Measurements from ENCODE around the gene ENTPD8. TPM values are rescaled to one million over a fixed set of nuclear protein-coding genes. Genes with fewer than 3 reads are reported as not detected.

Gene ENTPD8
- polyA plus RNA-seq, 2 donors, result 0.04 to 0.05 TPM

- peaks cover 4 to 9% of the 10 kb centered on the region in 2 donors for H3K36me3 ChIP-seq (ENCODE audit: control insufficient read depth in 2 of 2, insufficient read depth in 2 of 2, low read length in 1 of 2)
- WGBS, 2 donors, result 70 to 73% methylated on average over 21 of the region's 21 CpGs
- peaks cover 0 to 2% of the 10 kb centered on the region in 2 donors for H3K27me3 ChIP-seq (ENCODE audit: control insufficient read depth in 1 of 2, insufficient read depth in 2 of 2, low read length in 2 of 2)
- no peaks in the 10 kb centered on the region for H3K4me1 ChIP-seq (ENCODE audit: control insufficient read depth in 2 of 2, insufficient read depth in 2 of 2, low read length in 1 of 2)
- no peak overlapping the region for H3K27ac ChIP-seq (ENCODE audit: low read depth in 2 of 2, low read length in 1 of 2)
- no peaks in the 10 kb centered on the region for H3K9me3 ChIP-seq (ENCODE audit: control insufficient read depth in 2 of 2, insufficient read depth in 1 of 2, low read depth in 1 of 2, low read length in 1 of 2)
- H3K4me3 ChIP-seq (ENCODE audit: low read depth in 1 of 2, low read length in 2 of 2), result no peak overlapping the region
Observed at GRCh38 chr9:137446851-137447471, 5.8 kb upstream of the ENTPD8 start.

GRCh38 chr9:137445930-137446431, 4.8 kb upstream of the ENTPD8 start:
- H3K36me3 ChIP-seq (ENCODE audit: control insufficient read depth in 2 of 2, insufficient read depth in 2 of 2, low read length in 1 of 2), result peaks cover 4 to 9% of the 10 kb centered on the region in 2 donors
- no peaks in the 10 kb centered on the region for H3K9me3 ChIP-seq (ENCODE audit: control insufficient read depth in 2 of 2, insufficient read depth in 1 of 2, low read depth in 1 of 2, low read length in 1 of 2)
- H3K4me3 ChIP-seq (ENCODE audit: low read depth in 1 of 2, low read length in 2 of 2), result no peak overlapping the region
- no peaks in the 10 kb centered on the region for H3K4me1 ChIP-seq (ENCODE audit: control insufficient read depth in 2 of 2, insufficient read depth in 2 of 2, low read length in 1 of 2)
- 36 to 50% methylated on average over 19 of the region's 19 CpGs for WGBS, 2 donors
- no peak overlapping the region for H3K27ac ChIP-seq (ENCODE audit: low read depth in 2 of 2, low read length in 1 of 2)
- H3K27me3 ChIP-seq (ENCODE audit: control insufficient read depth in 1 of 2, insufficient read depth in 2 of 2, low read length in 2 of 2), result peaks cover 0 to 2% of the 10 kb centered on the region in 2 donors

GRCh38 chr9:137445275-137445807, 4.2 kb upstream of the ENTPD8 start:
- H3K4me1 ChIP-seq (ENCODE audit: control insufficient read depth in 2 of 2, insufficient read depth in 2 of 2, low read length in 1 of 2), result no peaks in the 10 kb centered on the region
- peaks cover 0 to 2% of the 10 kb centered on the region in 2 donors for H3K27me3 ChIP-seq (ENCODE audit: control insufficient read depth in 1 of 2, insufficient read depth in 2 of 2, low read length in 2 of 2)
- H3K27ac ChIP-seq (ENCODE audit: low read depth in 2 of 2, low read length in 1 of 2), result no peak overlapping the region
- no peak overlapping the region for H3K4me3 ChIP-seq (ENCODE audit: low read depth in 1 of 2, low read length in 2 of 2)
- H3K36me3 ChIP-seq (ENCODE audit: control insufficient read depth in 2 of 2, insufficient read depth in 2 of 2, low read length in 1 of 2), result peaks cover 4 to 9% of the 10 kb centered on the region in 2 donors
- no peaks in the 10 kb centered on the region for H3K9me3 ChIP-seq (ENCODE audit: control insufficient read depth in 2 of 2, insufficient read depth in 1 of 2, low read depth in 1 of 2, low read length in 1 of 2)
- 12 to 15% methylated on average over 14 of the region's 14 CpGs for WGBS, 2 donors

GRCh38 chr9:137444106-137444790, 3.1 kb upstream of the ENTPD8 start:
- Histone ChIP-seq H3K4me3 (ENCODE audit: low read depth in 1 of 2, low read length in 2 of 2) (no peak overlapping the region), H3K27ac (ENCODE audit: low read depth in 2 of 2, low read length in 1 of 2) (no peak overlapping the region), H3K4me1 (ENCODE audit: control insufficient read depth in 2 of 2, insufficient read depth in 2 of 2, low read length in 1 of 2) (no peaks in the 10 kb centered on the region), H3K9me3 (ENCODE audit: control insufficient read depth in 2 of 2, insufficient read depth in 1 of 2, low read depth in 1 of 2, low read length in 1 of 2) (no peaks in the 10 kb centered on the region), H3K27me3 (ENCODE audit: control insufficient read depth in 1 of 2, insufficient read depth in 2 of 2, low read length in 2 of 2) (peaks cover 0 to 2% of the 10 kb centered on the region in 2 donors), H3K36me3 (ENCODE audit: control insufficient read depth in 2 of 2, insufficient read depth in 2 of 2, low read length in 1 of 2) (peaks cover 2 to 4% of the 10 kb centered on the region in 2 donors)
- 85 to 86% methylated on average over 14 of the region's 14 CpGs for WGBS, 2 donors

GRCh38 chr9:137441935-137442321, 771 bp upstream of the ENTPD8 start:
- Histone ChIP-seq H3K4me3 (ENCODE audit: low read depth in 1 of 2, low read length in 2 of 2) (no peak overlapping the region), H3K36me3 (ENCODE audit: control insufficient read depth in 2 of 2, insufficient read depth in 2 of 2, low read length in 1 of 2) (no peaks in the 10 kb centered on the region), H3K27ac (ENCODE audit: low read depth in 2 of 2, low read length in 1 of 2) (no peak overlapping the region), H3K4me1 (ENCODE audit: control insufficient read depth in 2 of 2, insufficient read depth in 2 of 2, low read length in 1 of 2) (peaks cover 0 to 3% of the 10 kb centered on the region in 2 donors), H3K27me3 (ENCODE audit: control insufficient read depth in 1 of 2, insufficient read depth in 2 of 2, low read length in 2 of 2) (peaks cover 0 to 5% of the 10 kb centered on the region in 2 donors), H3K9me3 (ENCODE audit: control insufficient read depth in 2 of 2, insufficient read depth in 1 of 2, low read depth in 1 of 2, low read length in 1 of 2) (no peaks in the 10 kb centered on the region)
- 23 to 24% methylated on average over 4 to 7 of the region's 7 CpGs for WGBS, 2 donors

GRCh38 chr9:137439158-137439714, 1.9 kb downstream of the ENTPD8 start:
- WGBS, 2 donors, result 51 to 61% methylated on average over 18 of the region's 18 CpGs
- Histone ChIP-seq H3K27me3 (ENCODE audit: control insufficient read depth in 1 of 2, insufficient read depth in 2 of 2, low read length in 2 of 2) (peaks cover 0 to 5% of the 10 kb centered on the region in 2 donors), H3K4me1 (ENCODE audit: control insufficient read depth in 2 of 2, insufficient read depth in 2 of 2, low read length in 1 of 2) (peaks cover 0 to 3% of the 10 kb centered on the region in 2 donors), H3K4me3 (ENCODE audit: low read depth in 1 of 2, low read length in 2 of 2) (no peak overlapping the region), H3K27ac (ENCODE audit: low read depth in 2 of 2, low read length in 1 of 2) (no peak overlapping the region), H3K9me3 (ENCODE audit: control insufficient read depth in 2 of 2, insufficient read depth in 1 of 2, low read depth in 1 of 2, low read length in 1 of 2) (no peaks in the 10 kb centered on the region), H3K36me3 (ENCODE audit: control insufficient read depth in 2 of 2, insufficient read depth in 2 of 2, low read length in 1 of 2) (no peaks in the 10 kb centered on the region)

GRCh38 chr9:137438591-137439157, 2.5 kb downstream of the ENTPD8 start:
- peaks cover 0 to 3% of the 10 kb centered on the region in 2 donors for H3K4me1 ChIP-seq (ENCODE audit: control insufficient read depth in 2 of 2, insufficient read depth in 2 of 2, low read length in 1 of 2)
- H3K4me3 ChIP-seq (ENCODE audit: low read depth in 1 of 2, low read length in 2 of 2), result no peak overlapping the region
- 70 to 78% methylated on average over 22 of the region's 22 CpGs for WGBS, 2 donors
- H3K36me3 ChIP-seq (ENCODE audit: control insufficient read depth in 2 of 2, insufficient read depth in 2 of 2, low read length in 1 of 2), result no peaks in the 10 kb centered on the region
- H3K27ac ChIP-seq (ENCODE audit: low read depth in 2 of 2, low read length in 1 of 2), result no peak overlapping the region
- peaks cover 0 to 5% of the 10 kb centered on the region in 2 donors for H3K27me3 ChIP-seq (ENCODE audit: control insufficient read depth in 1 of 2, insufficient read depth in 2 of 2, low read length in 2 of 2)
- H3K9me3 ChIP-seq (ENCODE audit: control insufficient read depth in 2 of 2, insufficient read depth in 1 of 2, low read depth in 1 of 2, low read length in 1 of 2), result no peaks in the 10 kb centered on the region

GRCh38 chr9:137437691-137438590, 3.2 kb downstream of the ENTPD8 start:
- Histone ChIP-seq H3K4me3 (ENCODE audit: low read depth in 1 of 2, low read length in 2 of 2) (no peak overlapping the region), H3K9me3 (ENCODE audit: control insufficient read depth in 2 of 2, insufficient read depth in 1 of 2, low read depth in 1 of 2, low read length in 1 of 2) (no peaks in the 10 kb centered on the region), H3K4me1 (ENCODE audit: control insufficient read depth in 2 of 2, insufficient read depth in 2 of 2, low read length in 1 of 2) (peaks cover 0 to 3% of the 10 kb centered on the region in 2 donors), H3K27ac (ENCODE audit: low read depth in 2 of 2, low read length in 1 of 2) (no peak overlapping the region), H3K36me3 (ENCODE audit: control insufficient read depth in 2 of 2, insufficient read depth in 2 of 2, low read length in 1 of 2) (no peaks in the 10 kb centered on the region), H3K27me3 (ENCODE audit: control insufficient read depth in 1 of 2, insufficient read depth in 2 of 2, low read length in 2 of 2) (peaks cover 0 to 5% of the 10 kb centered on the region in 2 donors)
- 64 to 74% methylated on average over 40 of the region's 40 CpGs for WGBS, 2 donors
